IMR-90 (cell line): ENCODE results near the gene MSI2.

ENCODE experiments used
- MXI1 ChIP-seq: IDR thresholded peaks from 2 replicates; pipeline ENCODE4 v1.6.1; 2012; ENCODE audit warnings: low read depth, mild to moderate bottlenecking, low read length, moderate library complexity, borderline replicate concordance
- RCOR1 ChIP-seq: IDR thresholded peaks from 2 replicates; pipeline ENCODE4 v1.6.1; 2012; ENCODE audit warnings: mild to moderate bottlenecking, low read length, improper control_type of control experiment; ENCODE audit not compliant: insufficient replicate concordance
- TF ChIP-seq, protein P1 (sequence below): conservative IDR thresholded peaks from 2 replicates; pipeline ENCODE4 v1.5.1; 2012; ENCODE audit warnings: mild to moderate bottlenecking, low read depth, low read length, improper control_type of control experiment

DNA sequence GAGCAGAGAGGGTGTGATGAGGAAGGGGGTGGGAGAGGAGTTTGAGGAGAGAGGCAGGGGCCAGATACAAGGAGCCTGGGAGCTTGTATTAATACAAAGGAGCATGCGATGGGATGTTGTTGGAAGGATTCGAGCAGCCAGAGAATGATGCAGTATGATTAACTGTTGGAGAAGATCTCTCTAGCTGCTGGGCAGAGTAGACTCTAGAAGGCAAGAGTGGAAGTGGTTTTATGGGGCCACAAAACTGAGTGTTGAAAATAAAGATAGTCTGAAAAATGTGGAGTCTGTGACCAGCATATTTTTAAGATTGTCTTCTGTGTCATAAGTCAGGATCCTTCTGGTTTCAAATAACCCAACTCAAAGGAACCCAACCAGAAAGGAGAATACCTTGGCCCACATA, 98.3 kb downstream of the MSI2 start:
- TF ChIP-seq, protein P1, sequence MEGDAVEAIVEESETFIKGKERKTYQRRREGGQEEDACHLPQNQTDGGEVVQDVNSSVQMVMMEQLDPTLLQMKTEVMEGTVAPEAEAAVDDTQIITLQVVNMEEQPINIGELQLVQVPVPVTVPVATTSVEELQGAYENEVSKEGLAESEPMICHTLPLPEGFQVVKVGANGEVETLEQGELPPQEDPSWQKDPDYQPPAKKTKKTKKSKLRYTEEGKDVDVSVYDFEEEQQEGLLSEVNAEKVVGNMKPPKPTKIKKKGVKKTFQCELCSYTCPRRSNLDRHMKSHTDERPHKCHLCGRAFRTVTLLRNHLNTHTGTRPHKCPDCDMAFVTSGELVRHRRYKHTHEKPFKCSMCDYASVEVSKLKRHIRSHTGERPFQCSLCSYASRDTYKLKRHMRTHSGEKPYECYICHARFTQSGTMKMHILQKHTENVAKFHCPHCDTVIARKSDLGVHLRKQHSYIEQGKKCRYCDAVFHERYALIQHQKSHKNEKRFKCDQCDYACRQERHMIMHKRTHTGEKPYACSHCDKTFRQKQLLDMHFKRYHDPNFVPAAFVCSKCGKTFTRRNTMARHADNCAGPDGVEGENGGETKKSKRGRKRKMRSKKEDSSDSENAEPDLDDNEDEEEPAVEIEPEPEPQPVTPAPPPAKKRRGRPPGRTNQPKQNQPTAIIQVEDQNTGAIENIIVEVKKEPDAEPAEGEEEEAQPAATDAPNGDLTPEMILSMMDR: no peak
- TF ChIP-seq MXI1: no peak
- no peak for TF ChIP-seq RCOR1
